GM19455 (cell line): ENCODE measurements around the gene GRIN2A.

Experiments used
- ATAC-seq: cut with Tn5 transposase; IDR thresholded peaks from one replicate; pipeline ENCODE4 v1.9.1; 2021; ENCODE audit not compliant: unreplicated experiment

GRIN2A gene

GRCh38 chr16:10137341-10137740 lies 44.9 kb downstream of the GRIN2A start:
- ATAC-seq, result no peak

- ATAC-seq, result no peak
These were observed 45.3 kb downstream of the GRIN2A start for GRCh38 chr16:10136916-10137315.

- no peak for ATAC-seq
These were observed 51.7 kb downstream of the GRIN2A start for GRCh38 chr16:10130538-10130937.

- ATAC-seq, result no peak
These were observed 53.6 kb downstream of the GRIN2A start for GRCh38 chr16:10128397-10129258.

- no peak for ATAC-seq
These were observed 55.5 kb downstream of the GRIN2A start for GRCh38 chr16:10126686-10127085.

DNA sequence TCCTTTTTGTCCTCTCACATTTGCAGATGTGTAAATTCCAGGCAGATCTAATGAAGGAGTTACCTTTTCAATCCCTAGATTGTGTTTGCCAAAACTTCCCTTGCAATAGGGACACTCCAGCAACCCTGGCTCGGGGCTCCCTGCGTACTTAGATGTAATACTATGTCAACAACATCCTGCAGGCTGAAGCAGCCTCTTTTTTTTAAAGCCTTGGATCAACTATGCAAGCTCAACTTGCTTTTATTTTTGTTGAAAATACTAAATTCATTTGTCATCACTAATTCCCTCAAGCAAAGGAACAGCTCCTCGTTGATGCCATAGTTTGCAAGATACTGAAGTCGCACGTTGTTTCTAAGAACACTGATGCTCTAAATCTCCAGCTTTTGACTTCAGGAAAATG lies 59.1 kb downstream of the GRIN2A start:
- ATAC-seq, result no peak

DNA sequence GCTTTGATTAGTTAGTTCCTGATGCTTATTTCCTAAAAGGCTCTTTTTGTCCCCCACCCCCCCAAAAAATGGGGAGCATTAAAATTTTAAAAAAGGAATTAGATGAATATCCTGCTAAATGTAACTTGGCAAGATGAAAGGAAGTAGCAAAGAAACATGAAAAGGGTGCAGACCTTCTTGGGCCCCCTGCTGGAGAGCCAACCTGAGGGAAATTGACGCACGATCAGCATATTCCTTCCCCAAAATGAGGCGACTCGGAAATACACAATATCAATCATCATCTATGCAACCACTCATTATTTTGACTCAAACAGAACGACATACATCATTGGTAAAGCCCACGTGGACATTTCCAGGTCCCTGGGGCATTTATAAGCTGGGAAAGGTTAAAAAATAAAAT lies 59.7 kb downstream of the GRIN2A start:
- no peak for ATAC-seq

DNA sequence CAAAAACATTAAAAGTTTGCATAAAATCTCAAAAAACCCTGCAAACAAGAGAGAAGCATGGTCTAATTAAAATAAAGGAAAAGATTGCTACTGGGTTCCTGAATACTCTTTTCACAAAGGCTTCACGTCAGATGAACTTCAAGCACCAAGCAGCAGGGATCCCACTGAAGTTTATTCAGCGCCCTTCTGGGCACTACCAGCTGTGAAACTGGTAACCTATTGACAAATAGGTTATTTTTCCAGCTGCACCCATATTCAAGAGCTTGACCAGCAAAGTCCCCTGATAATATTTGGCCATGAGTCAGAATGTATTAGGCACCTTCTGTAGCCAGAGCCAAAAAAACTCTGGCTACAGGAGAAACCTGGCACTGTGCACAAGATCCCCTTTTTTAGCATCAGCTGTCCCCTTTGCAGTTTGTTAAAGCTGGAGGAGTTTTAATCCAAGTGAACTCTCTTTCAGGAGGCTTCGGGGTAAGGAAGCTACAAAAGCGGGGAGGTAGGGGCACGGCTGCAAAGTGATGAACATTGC lies 60.3 kb downstream of the GRIN2A start:
- no peak for ATAC-seq

DNA sequence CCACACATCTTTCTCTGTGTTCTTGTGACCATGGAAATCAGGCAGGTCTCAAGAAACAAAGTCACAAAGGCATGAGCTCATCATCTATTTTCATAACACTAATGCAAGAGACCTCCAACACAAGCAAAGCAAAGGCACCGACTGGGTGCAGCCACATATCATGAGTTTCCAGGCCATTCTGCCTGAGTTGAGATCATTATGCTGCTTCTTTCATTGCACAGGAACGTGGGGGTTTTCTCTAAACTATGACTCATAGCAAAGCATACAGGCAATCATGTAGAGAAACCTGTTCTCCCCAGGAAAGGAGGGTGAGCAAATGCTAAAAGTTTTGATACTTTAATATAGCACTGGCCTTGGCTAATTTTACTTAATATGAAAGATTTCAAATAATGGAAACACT lies 60.7 kb downstream of the GRIN2A start:
- no peak for ATAC-seq

DNA sequence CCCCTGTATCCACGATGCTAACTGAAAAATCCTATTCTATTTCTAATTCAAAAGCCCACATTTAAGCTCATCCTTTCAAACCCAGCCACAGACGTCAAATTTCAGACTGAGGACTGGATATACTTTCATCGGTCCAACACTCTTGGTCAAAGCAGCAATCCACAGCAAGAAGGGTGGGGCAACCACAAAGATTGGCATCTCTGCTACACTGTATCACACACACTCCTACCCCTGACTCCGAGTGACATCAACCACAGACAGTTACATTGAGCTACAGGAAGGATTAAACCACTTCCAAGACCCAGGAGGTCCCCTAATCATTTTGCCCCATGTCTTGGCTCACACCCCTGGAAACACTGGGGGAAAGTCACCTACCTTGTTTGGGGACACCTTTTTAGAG lies 61.3 kb downstream of the GRIN2A start:
- no peak for ATAC-seq

GRCh38 chr16:10114409-10114808 lies 67.8 kb downstream of the GRIN2A start:
- ATAC-seq, result no peak

GRCh38 chr16:10113248-10113647 lies 69.0 kb downstream of the GRIN2A start:
- no peak for ATAC-seq

DNA sequence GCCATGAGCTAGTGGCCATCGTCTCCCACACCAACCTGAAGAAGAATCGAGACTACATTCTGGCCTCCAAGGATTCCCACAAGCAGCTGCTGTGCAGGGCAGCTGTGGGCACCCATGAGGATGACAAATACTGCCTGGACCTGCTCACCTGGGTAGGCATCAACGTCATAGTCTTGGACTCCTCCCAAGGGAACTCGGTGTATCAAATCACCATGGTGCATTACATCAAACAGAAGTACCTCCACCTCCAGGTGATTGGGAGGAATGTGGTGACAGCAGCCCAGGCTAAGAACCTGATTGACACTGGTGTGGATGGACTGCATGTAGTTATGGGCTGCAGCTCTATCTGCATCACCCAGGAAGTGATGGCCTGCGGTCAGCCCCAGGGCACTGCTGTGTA lies 70.2 kb downstream of the GRIN2A start:
- ATAC-seq, result no peak

- no peak for ATAC-seq
These were observed 71.0 kb downstream of the GRIN2A start for GRCh38 chr16:10111156-10111761.

DNA sequence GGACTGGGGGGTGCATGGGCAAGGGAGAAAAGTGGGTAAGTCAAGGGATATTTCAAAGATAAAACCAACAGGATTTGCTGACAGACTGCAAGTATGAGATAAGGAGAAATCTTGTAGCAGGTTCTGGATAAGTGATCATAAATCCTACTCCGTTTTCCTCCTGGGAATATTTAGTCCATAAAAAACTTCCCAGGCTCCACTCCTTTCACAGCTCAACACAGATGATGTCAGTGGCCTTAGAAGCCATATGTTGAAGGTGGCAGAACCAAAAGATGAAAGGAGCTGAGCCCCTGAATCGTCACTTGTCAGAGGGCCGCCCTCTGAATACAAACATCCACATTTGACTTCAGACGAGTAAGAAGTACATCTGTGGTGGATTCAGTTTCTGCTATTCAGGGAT lies 71.7 kb downstream of the GRIN2A start:
- no peak for ATAC-seq

DNA sequence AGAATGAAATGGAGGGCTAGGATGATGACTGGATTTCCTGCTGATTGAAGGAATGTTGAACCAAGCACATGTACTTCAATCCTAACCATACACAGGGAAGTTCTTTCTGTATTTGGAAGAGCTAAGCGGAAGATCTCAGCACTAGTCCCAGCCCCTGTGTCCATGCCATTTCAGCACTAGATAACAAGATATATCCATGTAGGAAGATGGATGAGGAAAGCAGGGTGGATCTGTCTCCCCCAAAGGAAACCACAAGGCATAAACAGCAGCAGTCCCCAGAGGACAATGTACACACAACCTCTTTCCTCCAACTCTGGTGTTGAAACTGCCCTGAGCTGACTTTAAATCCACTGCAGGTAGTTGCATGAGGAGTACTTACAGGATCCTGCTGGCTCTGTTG lies 75.1 kb downstream of the GRIN2A start:
- no peak for ATAC-seq

- no peak for ATAC-seq
These were observed 78.5 kb downstream of the GRIN2A start for GRCh38 chr16:10103700-10104099.

DNA sequence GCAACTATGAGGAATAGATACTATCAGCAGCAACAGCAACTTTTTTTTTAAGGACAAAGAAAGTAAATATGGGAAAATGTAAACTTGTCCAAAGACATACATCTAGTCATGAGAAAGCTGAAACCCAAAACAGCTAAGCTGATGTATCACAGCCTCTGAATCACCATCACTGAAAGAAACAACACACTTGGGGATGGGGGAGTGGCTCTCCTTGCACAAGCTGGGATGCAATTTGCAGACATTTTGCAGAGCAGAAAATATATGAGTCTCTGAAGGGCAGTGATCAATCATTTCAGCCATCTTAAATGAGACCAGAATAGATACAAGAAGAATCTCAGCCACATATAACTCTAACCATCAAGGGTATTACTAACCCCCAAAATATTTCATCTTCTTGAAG lies 79.1 kb downstream of the GRIN2A start:
- no peak for ATAC-seq

- ATAC-seq, result no peak
These were observed 81.4 kb downstream of the GRIN2A start for GRCh38 chr16:10100829-10101228.

DNA sequence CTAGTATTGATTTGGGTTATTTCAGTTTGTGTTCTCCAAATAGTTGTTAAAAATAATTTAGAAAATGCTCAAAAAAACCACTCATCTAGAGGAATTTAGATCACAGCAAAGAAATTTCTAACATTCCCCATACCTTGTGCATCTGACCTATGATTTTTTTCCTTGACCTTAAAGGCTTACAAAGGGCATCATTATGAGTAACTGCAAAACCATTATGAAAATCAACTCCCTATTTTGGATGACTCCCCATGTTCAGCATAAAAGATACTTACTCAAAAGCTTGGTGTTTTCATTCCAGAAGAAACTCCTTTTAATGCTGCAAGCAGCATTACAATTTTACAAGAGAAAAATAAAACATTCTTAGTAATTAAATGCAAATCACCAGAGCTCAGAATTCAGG lies 83.2 kb downstream of the GRIN2A start:
- ATAC-seq, result no peak

DNA sequence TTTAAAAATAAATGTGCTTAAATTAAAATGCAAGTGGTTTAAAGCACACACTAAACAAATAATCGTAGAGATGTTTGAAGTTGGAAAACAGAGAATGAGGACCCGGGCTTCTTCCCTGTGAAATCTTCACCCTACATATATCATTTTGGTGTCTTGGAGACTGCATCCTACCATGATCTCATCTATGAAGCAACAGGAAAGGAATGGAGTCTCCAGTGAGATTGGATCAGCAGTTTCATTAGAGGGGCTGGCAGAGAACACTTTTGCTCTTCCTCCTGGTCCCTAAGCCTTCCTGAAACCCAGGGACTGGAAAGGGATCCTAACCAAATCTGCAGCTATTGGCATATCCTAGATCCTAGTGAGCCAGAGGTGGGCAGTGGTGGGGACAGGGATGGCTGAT lies 85.0 kb downstream of the GRIN2A start:
- ATAC-seq, result no peak

GRCh38 chr16:10093576-10093975 lies 88.7 kb downstream of the GRIN2A start:
- no peak for ATAC-seq
